HL-60 (cell line): ENCODE measurements around the gene FAM240B.

Experiments
- DNase-seq, 2 experiments: peaks; one replicate each; pipeline ENCODE4 v3.0.0-alpha.2; 2010 to 2020; ENCODE audit warnings: low read depth in 1 of 2, low spot score in 1 of 2
- H3K27ac ChIP-seq: fragments of 250-450 bp; sonication (Bioruptor Pico); replicated peaks from 2 replicates; pipeline ENCODE4 v1.5.1; 2020; ENCODE audit warnings: mild to moderate bottlenecking, moderate library complexity
- H3K27me3 ChIP-seq: fragments of 250-450 bp; sonication (Bioruptor Pico); 2 replicates; pipeline ENCODE4 v1.5.1; 2021; ENCODE audit warnings: mild to moderate bottlenecking, moderate library complexity; ENCODE audit not compliant: insufficient read depth, poor library complexity, severe bottlenecking
- H3K4me3 ChIP-seq: replicated peaks from 2 replicates; pipeline ENCODE4 v1.5.1; 2011; ENCODE audit warnings: mild to moderate bottlenecking, control low read depth, low read length; ENCODE audit not compliant: insufficient read depth
- GABPA ChIP-seq: IDR thresholded peaks from 2 replicates; pipeline ENCODE4 v1.6.1; 2012; ENCODE audit warnings: low read depth
- POLR2AphosphoS5 ChIP-seq: IDR thresholded peaks from 2 replicates; pipeline ENCODE4 v1.6.1; 2012; ENCODE audit warnings: low read depth
- SPI1 ChIP-seq: IDR thresholded peaks from 2 replicates; pipeline ENCODE4 v1.6.1; 2012; ENCODE audit warnings: low read depth, mild to moderate bottlenecking, borderline replicate concordance
- TF ChIP-seq, protein P1 (sequence below): IDR thresholded peaks from one replicate; pipeline ENCODE4 v1.5.1; 2011; ENCODE audit warnings: low read length, control low read depth, inconsistent platforms; ENCODE audit not compliant: insufficient read depth
- TF ChIP-seq, protein P2 (sequence below): IDR thresholded peaks from 2 replicates; pipeline ENCODE4 v1.6.1; 2012; ENCODE audit warnings: low read depth; ENCODE audit not compliant: insufficient replicate concordance

The FAM240B gene

DNA sequence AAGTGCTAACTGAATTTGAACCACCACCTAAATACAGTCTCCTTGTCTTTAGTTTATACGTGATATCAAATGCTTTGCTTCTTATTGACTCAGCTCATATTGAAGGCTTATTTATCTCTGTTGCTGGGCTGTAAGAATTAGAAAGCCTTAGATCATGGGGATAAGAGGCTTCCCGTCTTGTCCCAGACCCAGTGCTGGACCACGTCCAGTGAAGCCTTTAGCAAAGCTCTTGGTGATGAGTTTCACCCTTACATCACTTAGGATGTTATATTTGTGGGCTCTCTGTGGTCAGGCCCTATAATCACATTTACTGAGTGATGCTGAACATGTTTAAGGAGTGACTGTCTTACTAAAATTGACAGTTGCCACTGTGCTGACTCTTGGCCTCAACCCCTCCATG, 11.2 kb downstream of the FAM240B start:
- Histone ChIP-seq H3K4me3 (no peak overlapping the region), H3K27ac (no peak overlapping the region), H3K27me3 (no peaks in the 10 kb centered on the region)
- no peak for DNase-seq
- TF ChIP-seq, protein P1, sequence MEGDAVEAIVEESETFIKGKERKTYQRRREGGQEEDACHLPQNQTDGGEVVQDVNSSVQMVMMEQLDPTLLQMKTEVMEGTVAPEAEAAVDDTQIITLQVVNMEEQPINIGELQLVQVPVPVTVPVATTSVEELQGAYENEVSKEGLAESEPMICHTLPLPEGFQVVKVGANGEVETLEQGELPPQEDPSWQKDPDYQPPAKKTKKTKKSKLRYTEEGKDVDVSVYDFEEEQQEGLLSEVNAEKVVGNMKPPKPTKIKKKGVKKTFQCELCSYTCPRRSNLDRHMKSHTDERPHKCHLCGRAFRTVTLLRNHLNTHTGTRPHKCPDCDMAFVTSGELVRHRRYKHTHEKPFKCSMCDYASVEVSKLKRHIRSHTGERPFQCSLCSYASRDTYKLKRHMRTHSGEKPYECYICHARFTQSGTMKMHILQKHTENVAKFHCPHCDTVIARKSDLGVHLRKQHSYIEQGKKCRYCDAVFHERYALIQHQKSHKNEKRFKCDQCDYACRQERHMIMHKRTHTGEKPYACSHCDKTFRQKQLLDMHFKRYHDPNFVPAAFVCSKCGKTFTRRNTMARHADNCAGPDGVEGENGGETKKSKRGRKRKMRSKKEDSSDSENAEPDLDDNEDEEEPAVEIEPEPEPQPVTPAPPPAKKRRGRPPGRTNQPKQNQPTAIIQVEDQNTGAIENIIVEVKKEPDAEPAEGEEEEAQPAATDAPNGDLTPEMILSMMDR: no peak
- TF ChIP-seq, protein P2, sequence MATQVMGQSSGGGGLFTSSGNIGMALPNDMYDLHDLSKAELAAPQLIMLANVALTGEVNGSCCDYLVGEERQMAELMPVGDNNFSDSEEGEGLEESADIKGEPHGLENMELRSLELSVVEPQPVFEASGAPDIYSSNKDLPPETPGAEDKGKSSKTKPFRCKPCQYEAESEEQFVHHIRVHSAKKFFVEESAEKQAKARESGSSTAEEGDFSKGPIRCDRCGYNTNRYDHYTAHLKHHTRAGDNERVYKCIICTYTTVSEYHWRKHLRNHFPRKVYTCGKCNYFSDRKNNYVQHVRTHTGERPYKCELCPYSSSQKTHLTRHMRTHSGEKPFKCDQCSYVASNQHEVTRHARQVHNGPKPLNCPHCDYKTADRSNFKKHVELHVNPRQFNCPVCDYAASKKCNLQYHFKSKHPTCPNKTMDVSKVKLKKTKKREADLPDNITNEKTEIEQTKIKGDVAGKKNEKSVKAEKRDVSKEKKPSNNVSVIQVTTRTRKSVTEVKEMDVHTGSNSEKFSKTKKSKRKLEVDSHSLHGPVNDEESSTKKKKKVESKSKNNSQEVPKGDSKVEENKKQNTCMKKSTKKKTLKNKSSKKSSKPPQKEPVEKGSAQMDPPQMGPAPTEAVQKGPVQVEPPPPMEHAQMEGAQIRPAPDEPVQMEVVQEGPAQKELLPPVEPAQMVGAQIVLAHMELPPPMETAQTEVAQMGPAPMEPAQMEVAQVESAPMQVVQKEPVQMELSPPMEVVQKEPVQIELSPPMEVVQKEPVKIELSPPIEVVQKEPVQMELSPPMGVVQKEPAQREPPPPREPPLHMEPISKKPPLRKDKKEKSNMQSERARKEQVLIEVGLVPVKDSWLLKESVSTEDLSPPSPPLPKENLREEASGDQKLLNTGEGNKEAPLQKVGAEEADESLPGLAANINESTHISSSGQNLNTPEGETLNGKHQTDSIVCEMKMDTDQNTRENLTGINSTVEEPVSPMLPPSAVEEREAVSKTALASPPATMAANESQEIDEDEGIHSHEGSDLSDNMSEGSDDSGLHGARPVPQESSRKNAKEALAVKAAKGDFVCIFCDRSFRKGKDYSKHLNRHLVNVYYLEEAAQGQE: no peak
- no peak for TF ChIP-seq GABPA
- no peak for TF ChIP-seq SPI1
- no peak for TF ChIP-seq POLR2AphosphoS5

DNA sequence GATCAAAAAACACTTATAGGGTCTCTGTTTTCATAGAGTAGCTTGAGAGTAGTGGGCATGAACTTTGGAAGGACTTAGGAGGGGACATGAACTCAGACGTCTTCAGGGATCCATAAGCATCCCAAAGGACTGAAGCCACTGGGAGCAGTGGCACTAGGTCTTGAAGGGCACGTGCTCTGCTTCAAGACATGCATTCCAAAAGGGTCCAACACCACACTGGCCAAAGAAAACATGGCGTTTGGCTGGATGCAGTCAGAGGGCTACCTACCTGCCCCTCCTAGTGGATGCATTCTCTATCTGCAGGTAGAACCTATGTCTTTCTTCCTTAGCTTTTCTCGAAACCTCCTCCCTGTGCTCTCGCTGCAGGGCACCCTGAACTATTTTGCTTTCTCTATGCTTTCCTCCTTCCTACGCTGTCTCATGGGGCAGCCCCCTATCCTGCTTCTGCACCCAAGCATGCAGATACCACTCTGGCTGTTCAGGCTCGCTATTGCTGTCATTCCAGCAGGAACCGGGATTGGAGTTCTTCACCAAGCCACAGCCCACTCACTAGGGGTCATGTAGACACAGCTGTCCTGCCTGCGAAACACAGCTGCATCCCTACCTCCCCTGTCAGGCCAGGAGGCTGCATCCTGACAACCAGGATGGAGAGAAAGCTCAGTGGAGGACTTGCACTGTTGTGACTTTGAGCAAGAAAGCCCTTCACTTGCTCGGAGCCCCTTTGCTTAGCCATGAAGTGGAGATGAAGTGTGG, 11.9 kb downstream of the FAM240B start:
- Histone ChIP-seq H3K27ac (no peak overlapping the region), H3K4me3 (no peak overlapping the region), H3K27me3 (no peaks in the 10 kb centered on the region)
- TF ChIP-seq, protein P1: peak; percentile 10
- TF ChIP-seq SPI1: no peak
- DNase-seq: no peak

DNA sequence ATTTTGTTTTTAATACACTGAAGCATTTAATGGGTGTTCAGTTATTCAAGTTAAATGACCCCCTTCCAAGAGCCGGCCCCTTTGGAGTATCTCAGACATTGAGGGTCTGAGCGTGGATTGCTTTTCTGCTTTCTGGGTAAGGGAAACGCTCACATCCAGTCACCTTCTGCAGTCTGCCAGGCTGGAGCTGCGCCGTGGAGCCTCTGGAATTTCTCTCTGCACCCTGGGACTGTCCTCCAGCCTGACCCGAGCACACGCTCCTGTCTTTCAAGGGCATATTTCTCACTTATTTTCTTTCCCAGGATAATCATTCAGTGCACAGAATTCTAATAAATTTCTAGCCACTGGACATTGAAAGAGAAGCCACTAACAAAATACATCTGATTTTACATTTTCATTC, 13.4 kb downstream of the FAM240B start:
- no peak for TF ChIP-seq SPI1
- TF ChIP-seq, protein P1: no peak
- no peak for TF ChIP-seq POLR2AphosphoS5
- TF ChIP-seq, protein P2: no peak
- no peak for TF ChIP-seq GABPA
- Histone ChIP-seq H3K4me3 (no peak overlapping the region), H3K27me3 (no peaks in the 10 kb centered on the region), H3K27ac (no peak overlapping the region)
- no peak for DNase-seq

DNA sequence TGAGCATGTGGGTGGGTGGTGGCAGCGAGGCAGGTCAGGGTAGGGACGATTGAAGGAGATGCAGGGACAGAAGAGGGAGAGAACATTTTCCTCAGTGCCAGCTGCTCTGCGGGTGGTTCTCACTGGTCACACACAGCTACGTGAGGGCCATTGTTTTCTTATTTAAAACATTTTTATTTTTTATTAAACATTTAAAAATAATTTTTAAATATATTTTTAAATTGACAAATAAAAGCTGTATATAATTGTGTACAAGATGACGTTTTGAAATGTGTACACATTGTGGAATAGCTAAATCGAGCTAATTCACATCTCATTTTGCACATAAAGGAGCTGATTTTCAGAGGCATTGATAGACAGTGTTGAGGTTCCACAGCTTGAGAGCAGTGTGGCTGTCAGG, 14.0 kb downstream of the FAM240B start:
- Histone ChIP-seq H3K4me3 (no peak overlapping the region), H3K27ac (no peak overlapping the region), H3K27me3 (no peaks in the 10 kb centered on the region)
- no peak for DNase-seq
- TF ChIP-seq, protein P1: no peak
